H9 (cell line): Measurements from ENCODE around the gene SPOP. TPM values are rescaled to one million over a fixed set of nuclear protein-coding genes. Genes with fewer than 3 reads are reported as not detected.

Experiments
- DNase-seq: peaks from one replicate; pipeline ENCODE4 v3.0.0-alpha.2; 2017
- H2AFZ ChIP-seq: one replicate; pipeline ENCODE4 v1.6.1; 2013; ENCODE audit warnings: mild to moderate bottlenecking, low read length, control low read depth, moderate library complexity
- H2AK5ac ChIP-seq: 2 replicates; pipeline ENCODE4 v1.6.1; 2013; ENCODE audit warnings: low read length, control low read depth, mixed read lengths; ENCODE audit not compliant: insufficient read length
- H2BK120ac ChIP-seq: one replicate; pipeline ENCODE4 v1.6.1; 2013; ENCODE audit warnings: low read depth, mild to moderate bottlenecking, low read length, control low read depth, inconsistent platforms; ENCODE audit not compliant: poor library complexity, severe bottlenecking
- H2BK12ac ChIP-seq: 2 replicates; pipeline ENCODE4 v1.6.1; 2013; ENCODE audit warnings: low read length, control low read depth, mixed read lengths, low read depth; ENCODE audit not compliant: insufficient read length
- H2BK15ac ChIP-seq: 2 replicates; pipeline ENCODE4 v1.6.1; 2013; ENCODE audit warnings: low read depth, low read length, control low read depth
- H2BK20ac ChIP-seq: one replicate; pipeline ENCODE4 v1.6.1; 2013; ENCODE audit warnings: low read depth, mild to moderate bottlenecking, low read length, control low read depth, inconsistent platforms; ENCODE audit not compliant: poor library complexity, severe bottlenecking
- H2BK5ac ChIP-seq: 2 replicates; pipeline ENCODE4 v1.6.1; 2013; ENCODE audit warnings: low read length, control low read depth, mixed read lengths; ENCODE audit not compliant: insufficient read length
- H3K14ac ChIP-seq: 2 replicates; pipeline ENCODE4 v1.6.1; 2013; ENCODE audit warnings: low read length, control low read depth; ENCODE audit not compliant: insufficient read depth
- H3K18ac ChIP-seq: 2 replicates; pipeline ENCODE4 v1.6.1; 2013; ENCODE audit warnings: low read depth, mild to moderate bottlenecking, mixed read lengths, low read length, control low read depth; ENCODE audit not compliant: insufficient read length
- H3K23ac ChIP-seq: 2 replicates; pipeline ENCODE4 v1.6.1; 2013; ENCODE audit warnings: low read length, control low read depth, mixed read lengths, low read depth; ENCODE audit not compliant: insufficient read length
- H3K23me2 ChIP-seq: 2 replicates; pipeline ENCODE4 v1.6.1; 2013; ENCODE audit warnings: low read depth, mild to moderate bottlenecking, mixed read lengths, low read length, control low read depth; ENCODE audit not compliant: insufficient read length, poor library complexity, severe bottlenecking
- H3K27ac ChIP-seq: 2 replicates; pipeline ENCODE4 v1.5.1; 2013; ENCODE audit warnings: low read length, control low read depth, mixed read lengths, low read depth; ENCODE audit not compliant: insufficient read length
- H3K27me3 ChIP-seq: 2 replicates; pipeline ENCODE4 v1.6.1; 2013; ENCODE audit warnings: low read length, control low read depth, inconsistent platforms; ENCODE audit not compliant: insufficient read depth
- H3K4ac ChIP-seq: 2 replicates; pipeline ENCODE4 v1.6.1; 2013; ENCODE audit warnings: low read depth, mild to moderate bottlenecking, control low read depth, inconsistent platforms, low read length, moderate library complexity
- H3K4me1 ChIP-seq: 2 replicates; pipeline ENCODE4 v1.6.1; 2013; ENCODE audit warnings: low read length, control low read depth, inconsistent platforms; ENCODE audit not compliant: insufficient read depth
- H3K4me2 ChIP-seq: 2 replicates; pipeline ENCODE4 v1.6.1; 2013; ENCODE audit warnings: low read length, control low read depth, mixed read lengths; ENCODE audit not compliant: insufficient read length, insufficient read depth
- H3K56ac ChIP-seq: 2 replicates; pipeline ENCODE4 v1.6.1; 2013; ENCODE audit warnings: low read depth, mild to moderate bottlenecking, mixed read lengths, low read length, control low read depth; ENCODE audit not compliant: insufficient read length
- H3K79me1 ChIP-seq: 2 replicates; pipeline ENCODE4 v1.6.1; 2013; ENCODE audit warnings: low read depth, mild to moderate bottlenecking, moderate library complexity, low read length, control low read depth, inconsistent platforms; ENCODE audit not compliant: insufficient read depth, poor library complexity, severe bottlenecking
- H3K79me2 ChIP-seq: 2 replicates; pipeline ENCODE4 v1.6.1; 2013; ENCODE audit warnings: low read length, control low read depth, inconsistent platforms; ENCODE audit not compliant: insufficient read depth
- H3K9ac ChIP-seq: 2 replicates; pipeline ENCODE4 v1.6.1; 2013; ENCODE audit warnings: low read length, control low read depth, mixed read lengths; ENCODE audit not compliant: insufficient read length; ENCODE audit errors: extremely low read depth
- H3K9me3 ChIP-seq: one replicate; pipeline ENCODE4 v1.6.1; 2013; ENCODE audit warnings: low read depth, low read length, inconsistent platforms; ENCODE audit not compliant: control insufficient read depth
- H3T11ph ChIP-seq: one replicate; pipeline ENCODE4 v1.6.1; 2013; ENCODE audit warnings: mild to moderate bottlenecking, low read length, control low read depth, inconsistent platforms
- H4K20me1 ChIP-seq: one replicate; pipeline ENCODE4 v1.6.1; 2013; ENCODE audit not compliant: control insufficient read depth, insufficient read length, insufficient read depth
- H4K5ac ChIP-seq: 2 replicates; pipeline ENCODE4 v1.6.1; 2013; ENCODE audit warnings: low read depth, mild to moderate bottlenecking, mixed read lengths, low read length, control low read depth; ENCODE audit not compliant: insufficient read length
- H4K8ac ChIP-seq: replicated peaks from 2 replicates; pipeline ENCODE4 v1.6.1; 2013; ENCODE audit warnings: low read length, control low read depth, mixed read lengths, low read depth; ENCODE audit not compliant: insufficient read length
- H4K91ac ChIP-seq: 2 replicates; pipeline ENCODE4 v1.6.1; 2013; ENCODE audit warnings: low read depth, mild to moderate bottlenecking, moderate library complexity, mixed read lengths, low read length, control low read depth; ENCODE audit not compliant: insufficient read length
- H3K27ac Mint-ChIP-seq, 3 experiments: 2 replicates in 2 of 3; 3 replicates in 1 of 3; pipeline ENCODE4 v1.8.0; 2020 to 2021; ENCODE audit warnings: mixed read lengths in 3 of 3, mild to moderate bottlenecking in 1 of 3, moderate library complexity in 1 of 3
- H3K27me3 Mint-ChIP-seq: 2 replicates; pipeline ENCODE4 v1.8.0; 2021; ENCODE audit warnings: low read depth, mild to moderate bottlenecking, moderate library complexity, mixed read lengths
- H3K36me3 Mint-ChIP-seq, 3 experiments: 2 replicates in 2 of 3; 3 replicates in 1 of 3; pipeline ENCODE4 v1.8.0; 2020 to 2021; ENCODE audit warnings: low read depth in 3 of 3, mixed read lengths in 3 of 3; ENCODE audit not compliant: insufficient read depth in 1 of 3
- H3K4me1 Mint-ChIP-seq, 2 experiments: 2 replicates each; pipeline ENCODE4 v1.8.0; 2020; ENCODE audit warnings: mixed read lengths in 2 of 2
- H3K4me3 Mint-ChIP-seq, 2 experiments: 2 replicates in 1 of 2; 3 replicates in 1 of 2; pipeline ENCODE4 v1.8.0; 2020 to 2021; ENCODE audit warnings: mild to moderate bottlenecking in 2 of 2, mixed read lengths in 2 of 2, moderate library complexity in 1 of 2
- H3K9me3 Mint-ChIP-seq, 2 experiments: 2 replicates in 1 of 2; 3 replicates in 1 of 2; pipeline ENCODE4 v1.8.0; 2020; ENCODE audit warnings: mild to moderate bottlenecking in 2 of 2, mixed read lengths in 2 of 2, moderate library complexity in 1 of 2
- CTCF ChIP-seq: fragments of 200-600 bp; sonication (generic); conservative IDR thresholded peaks from 3 replicates; pipeline ENCODE4 v1.8.0; 2021; ENCODE audit warnings: antibody characterized with exemption, mild to moderate bottlenecking
- WGBS: extraction: QIAGEN DNeasy Blood & Tissue Kit; methylation state at CpG from one replicate; pipeline ENCODE4 v1.1.7; 2013; ENCODE audit warnings: missing lambda C conversion rate, low lambda C conversion rate, mixed read lengths; ENCODE audit not compliant: insufficient read length; ENCODE audit errors: extremely low coverage; 5-methylcytosine and 5-hydroxymethylcytosine counted together
- total RNA-seq: library from RNA; stranded (reverse); gene quantifications from 2 replicates; pipeline ENCODE4 v1.2.1, GENCODE V29; 2021

Gene SPOP
- total RNA-seq, 1 experiment from 2014 or later: 33.7 TPM

GRCh38 chr17:49595980-49596379 lies 81.9 kb downstream of the SPOP start:
- Mint-ChIP-seq H3K36me3 (peaks cover 4 to 34% (median 27%) of the 10 kb centered on the region in 3 experiments; a peak in 5 of 7 replicates), H3K27me3 (no peaks in the 10 kb centered on the region), H3K4me3 (no peak overlapping the region), H3K27ac (no peak overlapping the region; a peak in 1 of 7 replicates), H3K9me3 (no peaks in the 10 kb centered on the region), H3K4me1 (peaks cover 8 to 16% of the 10 kb centered on the region in 2 experiments)
- no peak overlapping the region for H3K18ac ChIP-seq
- H3K27me3 ChIP-seq: no peaks in the 10 kb centered on the region
- no peak overlapping the region for H2AK5ac ChIP-seq
- no peak overlapping the region for H3K14ac ChIP-seq
- no peak overlapping the region for H3K56ac ChIP-seq
- no peak overlapping the region for H2BK12ac ChIP-seq
- no peak overlapping the region for H4K91ac ChIP-seq
- no peak for DNase-seq
- no peak overlapping the region for H2BK120ac ChIP-seq
- TF ChIP-seq CTCF: no peak
- H3K79me1 ChIP-seq: no peaks in the 10 kb centered on the region
- no peak overlapping the region for H2AFZ ChIP-seq
- no peak overlapping the region for H3K23ac ChIP-seq
- no peaks in the 10 kb centered on the region for H4K20me1 ChIP-seq
- H2BK20ac ChIP-seq: peak overlapping the region; percentile 66
- H2BK15ac ChIP-seq: no peak overlapping the region
- H2BK5ac ChIP-seq: peak overlapping the region; percentile 26
- no CpG with 5 or more reads among the region's 4 CpGs for WGBS
- H3K4me2 ChIP-seq: no peak overlapping the region
- no peak overlapping the region for H4K5ac ChIP-seq
- H3K4me1 ChIP-seq: 0 out of 2 replicates have a peak, but pooled peaks cover 3% of the 10 kb centered on the region
- H3K27ac ChIP-seq: no peak overlapping the region
- no peaks in the 10 kb centered on the region for H3K23me2 ChIP-seq
- no peak overlapping the region for H4K8ac ChIP-seq
- no peaks in the 10 kb centered on the region for H3K9me3 ChIP-seq
- no peaks in the 10 kb centered on the region for H3K79me2 ChIP-seq
- no peak overlapping the region for H3K9ac ChIP-seq
- no peak overlapping the region for H3T11ph ChIP-seq
- no peak overlapping the region for H3K4ac ChIP-seq
